Activated T-cell treated with anti-CD3 and anti-CD28 coated beads for 4 hours (primary cell): ENCODE data around the gene DIP2B.

Experiments used
- DNase-seq: peaks from one replicate; pipeline ENCODE4 v3.0.0-alpha.2; 2020

DIP2B gene

DNA sequence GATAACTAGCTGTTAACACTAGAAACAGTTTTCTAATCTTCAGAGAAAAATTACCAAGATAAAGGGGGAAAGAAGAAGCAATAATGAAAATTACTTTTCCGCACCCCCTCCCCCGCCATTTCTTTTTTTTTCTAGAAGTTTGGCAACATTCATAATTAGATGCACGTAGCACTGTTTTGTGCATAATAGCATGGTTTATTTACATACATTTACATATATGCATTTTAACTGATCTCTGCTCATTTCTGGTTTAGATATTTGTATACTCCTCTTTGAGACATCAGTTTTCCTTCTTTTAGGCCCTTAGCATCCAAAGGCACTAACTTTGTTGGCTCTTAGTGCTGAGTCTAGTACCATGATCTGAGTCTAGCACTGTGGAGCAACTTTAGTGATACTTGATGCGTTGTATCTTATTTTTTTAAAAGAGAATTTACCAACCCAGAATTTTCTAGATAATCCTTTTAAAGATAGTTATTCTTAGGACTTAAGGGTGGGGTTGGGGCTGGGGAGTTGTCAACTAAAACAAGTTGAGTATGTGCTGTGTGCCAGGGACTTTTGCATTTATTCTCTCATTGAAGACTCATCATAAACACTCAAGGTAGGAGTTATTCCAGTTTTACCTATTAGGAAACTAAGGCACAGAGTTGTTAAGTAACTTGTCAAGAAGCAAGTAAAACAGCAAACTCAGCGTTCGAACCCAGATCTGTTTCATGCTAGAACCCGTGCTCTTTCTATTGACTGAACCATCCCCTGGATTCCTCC lies 110.5 kb downstream of the DIP2B start:
- no peak for DNase-seq

DNA sequence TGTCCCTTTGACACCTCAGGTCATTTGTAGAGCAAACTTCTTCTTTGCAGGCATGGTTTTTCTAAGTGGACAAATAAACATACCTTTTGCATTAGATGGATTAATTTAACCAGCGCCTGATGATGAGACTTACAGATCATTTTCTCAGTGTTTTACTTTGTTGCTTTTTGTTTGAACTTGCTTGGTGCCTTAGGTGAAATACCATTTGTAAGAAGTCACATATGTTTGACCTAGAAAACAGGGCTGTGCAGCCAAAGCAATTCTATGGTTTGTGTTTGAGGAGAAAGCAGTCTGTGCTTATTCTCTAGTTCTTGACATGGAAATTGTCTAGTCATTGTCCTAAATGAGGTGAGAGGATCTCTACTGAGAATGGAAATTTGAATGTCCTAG lies 111.1 kb downstream of the DIP2B start:
- DNase-seq, result no peak

DNA sequence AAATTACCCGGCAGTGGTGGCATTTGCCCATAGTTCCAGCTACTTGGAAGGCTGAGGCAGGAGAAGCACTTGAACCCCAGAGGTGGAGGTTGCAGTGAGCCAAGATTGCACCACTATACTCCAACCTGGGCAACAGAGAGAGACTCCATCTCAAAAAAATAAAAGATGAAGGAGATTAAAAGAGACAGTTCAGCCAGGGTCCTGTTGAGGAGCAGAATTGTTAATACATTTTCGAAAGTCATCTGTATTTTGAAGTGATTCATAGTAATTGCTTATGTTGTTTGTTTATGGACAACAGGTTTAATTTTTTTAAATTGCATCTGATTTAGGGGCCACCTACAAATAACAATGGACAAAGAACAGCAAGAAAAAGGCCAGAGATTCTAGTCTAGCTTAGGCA lies 112.9 kb downstream of the DIP2B start:
- no peak for DNase-seq

DNA sequence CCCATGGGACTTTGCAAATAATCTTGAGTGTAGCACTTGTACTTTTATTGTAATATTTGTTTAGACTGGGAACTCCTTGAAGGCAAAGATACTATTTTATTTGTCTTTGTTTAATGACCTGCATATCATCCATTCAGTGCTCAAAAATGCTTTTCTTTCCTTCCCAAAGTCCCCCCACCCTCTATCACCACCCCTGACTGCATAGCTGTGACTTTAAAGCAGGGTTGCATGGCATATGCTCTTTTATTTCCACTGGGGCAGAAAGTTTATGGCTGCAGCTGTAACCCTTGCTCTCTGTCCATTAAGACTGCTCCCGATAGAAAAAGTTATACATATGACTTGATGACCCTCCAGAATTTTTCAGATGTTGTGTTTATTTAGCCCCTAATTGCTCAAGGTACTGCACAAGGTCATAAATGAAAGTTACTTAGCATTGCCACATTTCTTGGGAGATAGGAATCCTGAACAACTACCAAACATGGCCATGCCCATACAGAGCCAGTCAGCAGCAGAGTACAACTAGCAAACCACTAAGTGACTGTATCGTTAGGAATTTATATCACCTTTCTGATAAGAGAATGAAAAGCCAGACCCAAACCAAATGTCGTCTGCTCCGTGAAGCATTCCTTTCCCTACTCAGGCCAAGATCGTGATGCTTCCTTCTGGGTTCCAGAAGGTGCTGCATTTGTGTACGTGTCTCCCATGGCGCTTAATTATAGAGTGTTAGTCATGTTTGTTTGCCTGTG lies 114.3 kb downstream of the DIP2B start:
- DNase-seq, result no peak

DNA sequence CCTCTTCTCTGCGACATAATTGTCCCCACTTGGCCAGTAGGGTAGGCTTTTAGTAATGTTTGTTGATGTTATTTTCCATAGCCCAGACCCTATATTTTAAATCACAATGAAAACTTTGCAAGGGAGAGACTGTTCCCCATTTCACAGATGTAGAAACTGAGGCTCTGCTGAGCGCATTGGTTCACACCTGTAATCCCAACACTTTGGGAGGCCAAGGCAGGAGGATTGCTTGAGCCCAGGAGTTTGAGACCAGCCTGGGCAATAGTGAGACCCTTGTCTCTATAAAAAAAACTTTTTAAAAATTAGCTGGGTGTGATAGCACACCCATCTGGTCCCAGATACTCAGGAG lies 114.8 kb downstream of the DIP2B start:
- no peak for DNase-seq

DNA sequence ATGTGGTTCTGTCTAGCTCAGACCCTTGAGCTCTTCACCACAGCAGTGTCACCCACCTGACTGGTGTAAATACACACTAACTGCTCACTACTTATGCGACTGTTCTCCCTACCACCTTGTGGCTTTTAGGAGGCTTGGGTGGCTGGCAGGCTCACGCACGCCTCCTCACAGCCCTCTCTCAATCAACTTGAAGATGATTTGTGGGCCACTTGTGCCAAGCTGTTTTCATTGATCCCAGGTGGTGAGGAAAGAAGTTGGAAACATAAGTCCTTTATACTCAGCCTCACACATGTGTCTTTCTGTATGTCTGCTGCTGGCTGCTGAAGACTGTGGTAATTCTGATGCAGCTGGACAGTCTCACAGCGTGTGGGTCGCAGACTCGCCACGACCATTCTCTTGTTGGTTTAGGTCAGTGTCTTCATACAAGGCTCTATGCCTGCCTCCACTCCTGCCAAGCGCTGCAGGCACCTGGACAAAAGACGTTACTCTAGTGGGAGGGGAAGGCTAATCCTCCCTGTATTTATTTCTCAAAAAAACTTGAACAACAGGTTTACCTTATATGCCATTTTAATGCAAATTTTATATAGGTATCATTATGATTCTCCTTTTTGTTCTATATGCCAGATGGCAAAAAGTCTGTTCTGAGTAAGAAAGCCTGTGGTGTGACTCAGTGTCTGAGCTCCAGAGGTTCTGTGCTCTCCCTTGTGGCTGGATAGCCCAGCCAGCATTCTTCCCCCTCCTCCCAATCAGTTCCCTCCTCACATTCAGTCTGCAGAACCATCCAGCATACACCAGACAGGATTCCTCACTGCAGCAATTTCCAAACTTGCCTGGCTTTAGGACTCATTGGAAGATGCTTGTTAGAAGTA lies 115.6 kb downstream of the DIP2B start:
- DNase-seq, result no peak

DNA sequence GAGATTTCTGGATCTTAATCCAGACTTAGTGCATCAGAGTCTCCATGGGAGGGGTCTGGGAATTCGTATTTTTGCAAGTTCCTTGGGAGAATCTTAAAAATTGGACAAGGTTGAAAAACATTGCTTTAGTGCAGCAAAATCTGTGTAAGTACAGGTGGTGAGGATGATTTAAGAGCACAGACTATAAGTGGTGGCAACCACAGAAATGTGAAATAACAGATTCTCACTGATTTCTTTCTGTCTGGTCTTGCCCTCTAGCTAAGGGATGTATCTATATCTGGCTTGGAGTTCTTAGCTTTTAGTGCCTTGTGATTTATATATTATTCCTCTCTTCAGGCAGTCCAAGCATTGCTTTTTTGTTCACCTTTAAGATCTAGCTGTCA lies 116.2 kb downstream of the DIP2B start:
- no peak for DNase-seq

DNA sequence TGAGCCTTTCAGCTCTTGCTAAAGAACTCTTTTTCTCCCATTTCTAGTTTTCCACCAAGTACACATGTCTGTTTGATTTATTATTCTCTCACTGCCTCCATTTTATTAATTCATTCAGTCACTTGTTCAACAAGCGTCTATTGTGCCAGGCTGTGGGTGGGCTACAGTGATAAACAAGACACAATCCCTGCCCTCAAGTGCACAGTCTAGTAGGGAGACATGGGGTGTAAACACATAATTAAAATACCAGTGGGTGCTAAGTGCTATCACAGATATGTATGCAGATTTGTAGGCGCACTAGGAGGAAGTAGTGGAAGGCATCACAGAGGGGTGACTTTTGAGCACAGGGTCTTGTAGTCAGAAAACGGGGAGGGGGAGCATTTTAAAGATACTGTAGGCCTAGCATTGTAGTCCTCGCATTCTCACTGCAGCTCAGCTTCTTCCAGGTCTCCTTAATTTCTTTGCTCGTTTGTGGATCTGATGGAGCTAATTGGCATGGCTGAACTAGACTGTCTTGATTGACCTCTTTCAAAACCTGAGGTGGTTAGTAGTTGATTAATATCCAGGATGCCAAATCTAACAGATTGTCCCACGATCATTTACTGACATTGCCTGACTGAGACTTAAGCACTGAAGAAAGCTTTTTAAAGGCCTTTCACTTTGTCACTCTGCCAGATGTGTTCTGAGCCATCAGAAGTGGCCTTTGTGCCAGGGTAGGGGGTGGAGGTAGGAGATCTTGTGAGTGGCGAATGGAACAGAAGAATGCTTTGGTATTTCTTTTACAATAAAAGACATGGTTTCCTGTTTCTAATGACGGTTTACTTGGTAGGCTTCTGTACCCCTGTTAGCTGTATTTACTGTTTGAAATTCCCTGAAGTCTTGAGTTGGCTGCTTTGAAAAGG lies 116.9 kb downstream of the DIP2B start:
- no peak for DNase-seq

DNA sequence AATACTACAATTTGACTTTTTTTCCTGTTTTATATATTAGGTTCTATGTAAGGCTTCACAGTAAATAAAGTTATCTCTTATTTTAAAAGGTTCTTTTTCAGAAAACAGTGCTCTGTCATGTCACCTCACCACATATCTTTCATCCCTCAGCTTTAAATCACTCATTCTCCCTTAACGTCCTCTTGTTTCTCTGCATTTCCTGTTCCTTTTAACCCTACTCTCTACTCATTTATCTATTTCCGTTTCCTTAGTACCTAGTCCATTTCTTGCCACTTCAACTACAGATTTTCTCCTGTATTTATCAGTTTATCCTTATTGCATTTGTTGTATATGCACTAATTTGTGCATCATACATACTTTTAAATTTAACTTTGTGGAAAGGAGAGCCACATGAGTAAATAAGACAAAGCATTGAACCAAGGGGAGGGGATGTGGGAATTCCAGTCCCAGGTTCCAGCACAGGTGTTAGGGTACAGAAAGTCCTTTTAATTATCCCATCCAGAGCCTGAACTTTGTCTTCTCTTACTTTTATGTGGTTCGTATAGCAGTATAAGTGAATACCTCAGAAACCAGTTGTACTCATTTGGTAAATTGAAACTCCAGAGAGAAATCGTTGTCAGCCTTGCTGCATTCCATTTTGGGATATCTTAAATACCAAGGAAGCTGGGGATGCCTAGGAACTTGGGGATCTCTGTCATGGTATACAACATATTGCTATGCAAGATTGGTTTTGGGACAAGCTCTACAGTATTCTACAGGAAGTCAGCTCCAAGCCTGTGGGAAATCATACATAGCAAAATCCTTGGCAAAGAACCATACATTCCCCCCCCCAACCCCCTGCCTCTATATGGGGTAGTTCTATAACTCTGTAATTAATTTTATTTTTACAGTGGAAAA lies 120.5 kb downstream of the DIP2B start:
- no peak for DNase-seq

DNA sequence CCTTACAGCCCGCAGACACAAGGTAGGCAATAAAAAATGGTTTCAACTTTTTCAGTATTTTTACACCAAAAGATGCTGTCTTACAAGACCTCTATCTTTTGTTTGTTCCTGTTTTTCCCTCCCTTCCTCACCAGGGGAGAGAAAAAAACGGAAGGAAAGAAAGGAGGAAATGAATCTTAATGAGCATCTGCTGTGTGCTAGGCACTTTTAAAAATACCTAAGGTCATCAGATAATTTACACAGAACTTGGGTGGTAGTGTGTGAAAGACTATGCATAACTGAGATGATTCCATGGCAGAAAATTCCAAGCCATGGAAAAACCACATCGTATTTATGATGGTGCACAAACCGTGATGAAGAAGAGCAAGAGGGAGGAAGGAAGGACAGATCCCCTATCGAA lies 121.2 kb downstream of the DIP2B start:
- DNase-seq, result no peak

DNA sequence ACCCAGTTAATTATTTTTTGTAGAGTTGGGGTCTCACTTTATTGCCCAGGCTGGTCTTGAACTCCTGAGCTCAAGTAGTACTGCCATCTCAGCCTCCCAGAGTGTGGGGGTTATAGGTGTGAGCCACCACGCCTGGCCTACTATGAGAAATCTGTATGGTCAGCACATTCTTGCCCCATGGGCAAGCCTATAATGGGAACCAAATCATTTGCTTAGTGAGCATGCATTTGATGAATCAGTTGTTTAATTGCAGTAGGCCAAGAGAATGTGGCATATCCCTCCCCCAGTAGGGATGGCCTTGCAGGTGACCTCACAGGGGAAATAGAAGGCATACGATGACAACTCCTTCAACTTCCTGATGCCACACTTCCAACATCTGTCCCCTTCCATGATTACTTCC lies 122.7 kb downstream of the DIP2B start:
- DNase-seq, result no peak

DNA sequence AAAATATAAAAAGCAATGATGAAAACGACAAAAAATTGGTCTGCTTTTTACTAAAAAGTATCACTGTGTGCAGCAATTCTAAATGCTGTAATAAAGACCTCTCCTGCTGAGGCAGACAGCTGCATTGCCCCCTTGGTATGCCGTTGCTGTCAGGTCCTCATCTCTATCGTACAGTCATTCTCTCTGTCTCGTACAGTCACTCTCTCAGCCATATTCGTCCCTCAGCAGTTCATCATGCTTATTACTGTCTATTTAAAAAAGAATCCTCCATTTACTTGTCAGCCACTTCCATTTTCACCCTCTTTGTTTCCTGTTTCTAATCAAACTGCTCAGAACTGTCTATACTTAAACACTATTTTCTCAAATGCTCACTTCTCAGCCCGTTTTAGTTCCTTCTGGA lies 123.6 kb downstream of the DIP2B start:
- no peak for DNase-seq

DNA sequence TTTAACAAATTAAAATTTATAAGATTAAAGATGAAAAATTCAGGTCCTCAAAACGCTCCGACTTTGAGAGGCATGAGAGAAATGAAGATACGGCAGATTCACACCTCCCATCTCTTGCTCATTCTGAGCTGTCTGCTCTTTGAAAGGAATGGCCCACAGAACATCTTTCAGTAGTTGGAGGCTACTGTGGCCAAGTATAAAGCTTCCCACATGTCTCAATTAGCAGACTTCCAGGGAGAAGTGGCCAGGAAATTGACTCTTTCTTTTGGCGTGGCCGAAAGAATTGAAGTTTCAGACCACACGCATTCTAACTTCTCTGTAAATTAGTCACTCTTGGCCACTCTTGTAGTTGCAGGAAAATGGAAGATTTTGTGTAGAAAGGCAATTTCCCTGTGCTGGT lies 129.2 kb downstream of the DIP2B start:
- DNase-seq, result no peak

DNA sequence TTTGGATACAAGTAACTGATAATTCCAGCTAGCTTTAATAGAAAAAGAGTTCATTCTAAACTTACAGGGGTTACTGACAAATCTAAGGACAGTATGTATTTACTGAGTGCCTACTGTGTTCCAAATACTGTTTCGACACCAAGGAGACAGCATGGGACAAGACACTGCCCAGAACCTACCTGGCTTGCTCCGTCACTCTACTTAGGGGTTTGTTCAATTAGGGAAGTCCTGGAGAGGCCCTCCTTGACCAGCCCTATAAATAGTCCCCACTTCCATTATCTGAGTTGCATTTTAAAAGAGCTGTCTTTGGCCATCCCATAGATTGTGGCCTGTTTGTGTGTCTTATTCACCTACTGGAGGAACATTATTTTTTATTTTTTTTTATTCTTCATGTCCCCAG lies 129.6 kb downstream of the DIP2B start:
- DNase-seq, result no peak

DNA sequence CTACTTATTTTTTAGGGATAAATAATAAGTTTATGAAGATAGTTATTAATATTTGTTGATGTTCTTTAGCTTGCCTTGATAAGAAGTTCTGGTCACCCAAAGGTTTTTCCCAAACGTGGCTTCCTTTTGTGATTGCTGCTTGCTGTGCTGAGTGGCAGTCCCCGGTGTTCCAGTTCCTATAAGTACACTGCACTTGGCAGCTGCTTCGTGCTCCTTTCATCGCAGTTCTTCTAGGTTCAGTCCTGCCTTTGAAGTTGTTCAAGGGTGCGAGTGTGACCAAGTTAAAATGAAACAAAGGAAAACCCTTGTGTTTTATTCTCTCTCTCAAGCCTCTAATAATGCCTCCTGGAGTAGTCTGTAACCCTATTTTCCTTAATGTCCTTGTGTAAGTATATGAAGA lies 130.6 kb downstream of the DIP2B start:
- DNase-seq, result no peak

DNA sequence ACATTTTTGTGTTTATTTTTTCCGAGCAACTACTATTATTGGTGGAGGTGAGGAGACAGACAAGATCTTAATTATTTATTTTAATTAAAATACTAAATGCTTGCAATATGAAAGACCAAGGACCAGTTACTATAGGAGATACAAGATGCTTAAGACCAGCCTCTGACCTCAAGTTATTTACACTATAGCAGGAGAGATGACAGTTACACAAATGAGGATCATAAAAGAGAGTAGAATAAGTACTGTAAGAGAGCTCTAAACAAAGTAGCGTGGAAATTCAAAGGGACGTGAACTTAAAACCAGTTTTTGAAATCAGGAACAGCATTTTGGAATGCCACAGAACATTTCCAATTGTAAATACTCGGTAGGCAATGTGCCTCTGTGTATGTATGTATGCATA lies 131.1 kb downstream of the DIP2B start:
- no peak for DNase-seq

DNA sequence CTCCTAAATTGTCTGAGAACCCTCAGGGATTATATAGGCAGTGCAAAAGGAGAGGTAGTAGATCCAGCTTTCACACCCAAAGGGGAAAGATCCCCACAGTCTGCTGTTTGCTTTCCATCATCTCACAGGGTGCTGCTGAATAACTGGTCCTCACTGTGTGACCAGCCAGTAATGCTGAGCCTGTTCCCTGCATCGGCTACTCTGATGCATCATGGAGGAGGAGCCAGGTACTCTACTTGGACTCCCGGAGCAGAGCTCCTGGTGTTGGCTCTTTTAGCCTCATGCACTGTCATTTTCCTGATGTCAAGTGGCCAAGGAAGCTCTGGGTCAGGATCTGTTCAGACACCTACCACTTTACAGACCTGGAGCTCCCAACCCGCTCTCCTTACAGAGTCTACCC lies 131.7 kb downstream of the DIP2B start:
- no peak for DNase-seq

DNA sequence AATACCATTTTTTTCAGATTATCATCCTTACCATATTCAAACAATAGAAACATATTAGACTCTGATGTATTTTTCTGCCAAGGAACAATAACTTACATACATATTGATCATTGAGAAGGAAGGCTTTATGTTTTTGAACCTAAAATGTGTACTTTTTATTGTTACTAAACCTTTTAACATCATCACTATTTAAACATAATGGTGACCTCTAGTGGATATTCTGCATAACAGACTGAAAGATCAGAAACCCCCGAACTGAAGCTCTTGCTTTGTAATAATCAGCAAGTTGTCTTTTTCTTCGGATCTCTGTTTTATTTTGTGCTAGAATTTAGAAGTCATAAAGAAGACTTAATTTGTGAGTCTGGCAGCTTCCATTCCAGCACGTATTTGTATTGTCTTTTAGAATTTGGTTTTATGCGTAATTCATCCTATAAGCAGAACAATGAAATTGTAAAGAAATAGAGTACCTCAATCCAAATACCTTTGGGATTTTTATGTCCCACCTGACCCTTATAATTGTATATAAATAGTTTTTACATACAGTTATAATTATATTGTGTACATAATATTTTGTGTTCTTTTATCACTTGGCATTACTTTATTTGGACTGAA lies 133.2 kb downstream of the DIP2B start:
- DNase-seq, result no peak

DNA sequence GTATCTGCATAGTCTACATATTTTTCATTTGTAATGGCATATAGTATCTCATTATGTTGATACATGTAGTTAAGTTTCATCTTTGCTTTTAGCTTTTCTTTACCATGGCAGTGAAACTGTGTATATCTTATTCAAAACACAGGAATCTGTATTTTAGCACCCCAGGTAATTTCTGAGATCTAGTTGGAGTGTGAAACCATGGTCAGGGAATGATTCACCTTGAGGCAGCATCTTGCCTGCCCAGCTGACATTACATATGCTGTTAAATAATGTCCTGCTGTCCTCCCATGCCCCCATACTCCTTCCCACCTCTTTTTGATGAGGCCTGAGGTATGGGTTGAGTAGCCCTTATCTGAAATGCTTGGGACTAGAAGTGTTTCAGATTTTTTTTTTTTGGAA lies 133.7 kb downstream of the DIP2B start:
- no peak for DNase-seq

DNA sequence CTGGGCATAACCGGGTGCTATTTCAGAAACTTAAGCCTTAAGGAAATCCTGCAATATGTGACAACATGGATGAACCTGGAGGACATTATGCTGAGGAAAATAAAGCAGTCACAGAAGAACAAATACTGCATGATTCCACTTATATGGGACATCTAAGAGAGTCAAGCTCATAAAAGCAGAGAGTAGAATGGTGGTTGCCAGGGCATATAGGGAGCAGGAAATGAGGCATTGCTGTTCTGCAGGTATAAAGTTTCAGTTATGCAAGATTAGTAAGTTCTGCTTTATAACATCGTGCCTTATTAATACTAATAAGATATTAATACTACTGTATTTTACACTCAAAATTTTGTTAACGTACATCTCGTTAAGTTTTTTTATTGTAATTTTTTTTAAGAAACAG lies 134.9 kb downstream of the DIP2B start:
- DNase-seq, result no peak

DNA sequence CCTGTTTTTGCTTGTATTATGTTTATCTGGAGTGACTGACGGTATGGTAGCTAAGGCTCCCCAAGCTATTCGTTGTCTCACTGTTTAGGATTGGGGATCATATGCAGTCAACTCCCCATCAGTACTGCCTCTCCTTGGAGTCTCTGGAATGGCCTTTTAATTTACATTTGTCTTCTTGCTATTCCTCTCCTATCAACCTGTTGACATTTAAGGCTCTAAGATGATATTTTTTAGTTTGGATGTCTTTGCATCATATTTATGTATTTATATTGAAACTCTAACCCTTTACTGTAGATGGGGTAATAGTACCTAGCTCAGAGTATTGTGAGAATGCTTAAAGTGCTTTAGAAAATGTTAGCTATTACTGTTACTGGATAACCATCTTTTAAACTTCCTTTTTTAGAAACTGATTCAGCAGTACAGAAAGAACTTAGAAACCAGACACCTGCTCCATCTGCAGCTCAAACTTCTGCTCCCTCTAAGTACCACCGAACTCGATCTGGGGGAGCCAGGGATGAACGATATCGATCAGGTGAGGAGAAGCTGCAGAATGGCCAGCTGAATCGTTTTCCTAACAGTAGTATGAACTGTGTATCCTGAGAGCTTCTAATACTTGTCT lies 135.6 kb downstream of the DIP2B start:
- no peak for DNase-seq
